Fibroblast of lung (primary cell): ENCODE results near the gene CD82.

Experiments
- EZH2 ChIP-seq: IDR thresholded peaks from 2 replicates; pipeline ENCODE4 v1.5.1; 2012; ENCODE audit warnings: low read length, control low read depth, mild to moderate bottlenecking; ENCODE audit errors: missing control alignments
- TF ChIP-seq, protein P1 (sequence below), 2 donors: IDR thresholded peaks in 1 of 2; conservative IDR thresholded peaks in 1 of 2; 1 replicate in 1 of 2; 2 replicates in 1 of 2; pipeline ENCODE4 v1.5.1; 2011 to 2012; ENCODE audit warnings: low read length in 2 of 2, control low read depth in 1 of 2, inconsistent platforms in 1 of 2, low read depth in 1 of 2, mild to moderate bottlenecking in 1 of 2

GRCh38 chr11:44637487-44637886 lies 72.0 kb downstream of the CD82 start:
- TF ChIP-seq EZH2, result no peak
- TF ChIP-seq, protein P1, sequence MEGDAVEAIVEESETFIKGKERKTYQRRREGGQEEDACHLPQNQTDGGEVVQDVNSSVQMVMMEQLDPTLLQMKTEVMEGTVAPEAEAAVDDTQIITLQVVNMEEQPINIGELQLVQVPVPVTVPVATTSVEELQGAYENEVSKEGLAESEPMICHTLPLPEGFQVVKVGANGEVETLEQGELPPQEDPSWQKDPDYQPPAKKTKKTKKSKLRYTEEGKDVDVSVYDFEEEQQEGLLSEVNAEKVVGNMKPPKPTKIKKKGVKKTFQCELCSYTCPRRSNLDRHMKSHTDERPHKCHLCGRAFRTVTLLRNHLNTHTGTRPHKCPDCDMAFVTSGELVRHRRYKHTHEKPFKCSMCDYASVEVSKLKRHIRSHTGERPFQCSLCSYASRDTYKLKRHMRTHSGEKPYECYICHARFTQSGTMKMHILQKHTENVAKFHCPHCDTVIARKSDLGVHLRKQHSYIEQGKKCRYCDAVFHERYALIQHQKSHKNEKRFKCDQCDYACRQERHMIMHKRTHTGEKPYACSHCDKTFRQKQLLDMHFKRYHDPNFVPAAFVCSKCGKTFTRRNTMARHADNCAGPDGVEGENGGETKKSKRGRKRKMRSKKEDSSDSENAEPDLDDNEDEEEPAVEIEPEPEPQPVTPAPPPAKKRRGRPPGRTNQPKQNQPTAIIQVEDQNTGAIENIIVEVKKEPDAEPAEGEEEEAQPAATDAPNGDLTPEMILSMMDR (conservative IDR thresholded peaks at IDR 0.05 in 1 of 2, IDR thresholded peaks at IDR 0.05 in 1 of 2; ENCODE audit: low read depth in 1 of 2, low read length in 2 of 2), result no peak
